Endothelial cell of umbilical vein (primary cell): Measurements from ENCODE around the gene CDK17.
"Not testable (repeated sequence)": the region's sequence is repeated elsewhere in the genome, so short reads cannot be mapped to it uniquely, and the experiment has no call there.

Experiments
- EZH2 ChIP-seq: IDR thresholded peaks from 2 replicates; pipeline ENCODE4 v1.6.1; 2012; ENCODE audit warnings: borderline replicate concordance, low read depth, mild to moderate bottlenecking, moderate library complexity, low read length, inconsistent platforms; ENCODE audit not compliant: severe bottlenecking
- FOS ChIP-seq: IDR thresholded peaks from 2 replicates; pipeline ENCODE4 v1.6.1; 2011; ENCODE audit warnings: mild to moderate bottlenecking, low read length, moderate library complexity, borderline replicate concordance; ENCODE audit not compliant: insufficient read depth
- POLR2A ChIP-seq: IDR thresholded peaks from 2 replicates; pipeline ENCODE4 v1.6.1; 2012; ENCODE audit warnings: low read depth, mild to moderate bottlenecking, control low read depth, low read length
- TF ChIP-seq, protein P1 (sequence below), 2 donors: IDR thresholded peaks; 1 replicate in 1 of 2; 2 replicates in 1 of 2; pipeline ENCODE4 v1.5.1; 2011; ENCODE audit warnings: low read length in 2 of 2, mild to moderate bottlenecking in 2 of 2, moderate library complexity in 2 of 2, control low read depth in 1 of 2, inconsistent platforms in 1 of 2, low read depth in 1 of 2; ENCODE audit not compliant: insufficient read depth in 1 of 2; ENCODE audit errors: extremely low read depth in 1 of 2
- TF ChIP-seq, protein P2 (sequence below): IDR thresholded peaks from 2 replicates; pipeline ENCODE4 v1.6.1; 2011; ENCODE audit not compliant: insufficient read depth, insufficient read length

DNA sequence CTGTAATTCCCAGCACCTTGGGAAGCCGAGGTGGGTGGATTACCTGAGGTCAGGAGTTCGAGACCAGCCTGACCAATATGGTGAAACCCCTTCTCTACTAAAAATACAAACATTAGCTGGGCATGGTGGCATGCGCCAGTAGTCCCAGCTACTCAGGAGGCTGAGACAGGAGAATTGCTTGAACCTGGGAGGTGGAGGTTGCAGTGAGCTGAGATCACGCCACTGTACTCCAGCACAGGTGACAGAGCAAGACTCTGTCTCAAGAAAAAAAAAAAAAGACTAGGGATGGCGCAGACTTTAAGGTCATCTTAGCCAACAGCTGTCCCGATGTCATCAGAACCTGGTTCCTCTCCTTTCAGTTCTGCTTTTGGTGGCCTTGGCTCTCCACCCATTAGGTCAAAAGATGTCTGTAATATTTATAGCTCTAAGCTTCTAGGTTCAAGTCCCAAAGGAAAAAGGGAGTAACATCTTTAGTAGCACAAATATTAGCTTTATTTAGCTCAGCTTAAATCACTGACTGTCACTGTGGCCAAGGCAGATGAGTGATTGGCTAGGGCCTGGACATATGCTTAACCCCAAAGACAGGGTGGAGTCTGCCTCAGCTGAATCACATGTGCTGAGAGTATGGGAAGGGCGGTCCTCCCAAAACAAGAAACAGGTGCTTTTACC lies 7.3 kb upstream of the CDK17 start:
- TF ChIP-seq, protein P1, sequence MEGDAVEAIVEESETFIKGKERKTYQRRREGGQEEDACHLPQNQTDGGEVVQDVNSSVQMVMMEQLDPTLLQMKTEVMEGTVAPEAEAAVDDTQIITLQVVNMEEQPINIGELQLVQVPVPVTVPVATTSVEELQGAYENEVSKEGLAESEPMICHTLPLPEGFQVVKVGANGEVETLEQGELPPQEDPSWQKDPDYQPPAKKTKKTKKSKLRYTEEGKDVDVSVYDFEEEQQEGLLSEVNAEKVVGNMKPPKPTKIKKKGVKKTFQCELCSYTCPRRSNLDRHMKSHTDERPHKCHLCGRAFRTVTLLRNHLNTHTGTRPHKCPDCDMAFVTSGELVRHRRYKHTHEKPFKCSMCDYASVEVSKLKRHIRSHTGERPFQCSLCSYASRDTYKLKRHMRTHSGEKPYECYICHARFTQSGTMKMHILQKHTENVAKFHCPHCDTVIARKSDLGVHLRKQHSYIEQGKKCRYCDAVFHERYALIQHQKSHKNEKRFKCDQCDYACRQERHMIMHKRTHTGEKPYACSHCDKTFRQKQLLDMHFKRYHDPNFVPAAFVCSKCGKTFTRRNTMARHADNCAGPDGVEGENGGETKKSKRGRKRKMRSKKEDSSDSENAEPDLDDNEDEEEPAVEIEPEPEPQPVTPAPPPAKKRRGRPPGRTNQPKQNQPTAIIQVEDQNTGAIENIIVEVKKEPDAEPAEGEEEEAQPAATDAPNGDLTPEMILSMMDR (IDR thresholded peaks at IDR 0.05; ENCODE audit: extremely low read depth in 1 of 2, insufficient read depth in 1 of 2, low read depth in 1 of 2, low read length in 2 of 2): not testable (repeated sequence)
- not testable (repeated sequence) for TF ChIP-seq EZH2, POLR2A, FOS
- TF ChIP-seq, protein P2, sequence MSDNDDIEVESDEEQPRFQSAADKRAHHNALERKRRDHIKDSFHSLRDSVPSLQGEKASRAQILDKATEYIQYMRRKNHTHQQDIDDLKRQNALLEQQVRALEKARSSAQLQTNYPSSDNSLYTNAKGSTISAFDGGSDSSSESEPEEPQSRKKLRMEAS: not testable (repeated sequence)
